ENCODE measurements around the gene OPCML.

- TF ChIP-seq CTCF (IDR thresholded peaks at IDR 0.05; ENCODE audit: low read depth, low read length, missing input control) (no peak), ATF3 (IDR thresholded peaks at IDR 0.05) (no peak), RAD21 (IDR thresholded peaks at IDR 0.05) (no peak), EGR1 (IDR thresholded peaks at IDR 0.05; ENCODE audit: low read depth in 2 of 2) (no peak), MAX (IDR thresholded peaks at IDR 0.05) (no peak), TAF1 (conservative IDR thresholded peaks at IDR 0.05) (no peak), JUND (IDR thresholded peaks at IDR 0.05) (no peak), YY1 (IDR thresholded peaks at IDR 0.05) (no peak), REST (IDR thresholded peaks at IDR 0.05) (no peak), FOXA1 (IDR thresholded peaks at IDR 0.05) (no peak), ZBTB33 (IDR thresholded peaks at IDR 0.05) (no peak), GABPA (IDR thresholded peaks at IDR 0.05 in 1 of 2, conservative IDR thresholded peaks at IDR 0.05 in 1 of 2) (no peak), SP1 (IDR thresholded peaks at IDR 0.05) (no peak)
Observed at GRCh38 chr11:133425992-133426391, 106.3 kb downstream of the OPCML start.
